HCT116 (cell line): Measurements from ENCODE around the gene OARD1.

Experiments
- EGR1 ChIP-seq: IDR thresholded peaks from 2 replicates; pipeline ENCODE4 v1.6.1; 2012; ENCODE audit warnings: low read depth
- EZH2 ChIP-seq: fragments of 200-600 bp; sonication (generic); IDR thresholded peaks from 2 replicates; pipeline ENCODE4 v1.6.1; 2017; ENCODE audit warnings: antibody characterized with exemption, mixed run types
- EZH2phosphoT487 ChIP-seq: fragments of 200-600 bp; IDR thresholded peaks from 2 replicates; pipeline ENCODE4 v1.6.1; 2018; ENCODE audit warnings: antibody characterized with exemption, borderline replicate concordance
- POLR2A ChIP-seq: IDR thresholded peaks from 2 replicates; pipeline ENCODE4 v1.7.0; 2011; ENCODE audit warnings: borderline replicate concordance; ENCODE audit not compliant: insufficient read depth, insufficient read length; ENCODE audit errors: extremely low read depth
- POLR2AphosphoS5 ChIP-seq: IDR thresholded peaks from 2 replicates; pipeline ENCODE4 v1.6.1; 2011; ENCODE audit warnings: mild to moderate bottlenecking, low read depth, low read length, moderate library complexity
- ZNF274 ChIP-seq: fragments of 200-500 bp; sonication (Bioruptor generic); IDR thresholded peaks from 2 replicates; pipeline ENCODE4 v1.6.1; 2014; ENCODE audit warnings: mild to moderate bottlenecking, low read depth, low read length, inconsistent platforms
- TF ChIP-seq, protein P1 (sequence below), 3 experiments: fragments of 200-600 bp in 1 of 3; sonication (generic) in 1 of 3; IDR thresholded peaks in 2 of 3; conservative IDR thresholded peaks in 1 of 3; 2 replicates each; pipeline ENCODE4 v1.5.1; 2012 to 2017; ENCODE audit warnings: low read depth in 2 of 3, low read length in 2 of 3, antibody characterized with exemption in 1 of 3, borderline replicate concordance in 1 of 3, control low read depth in 1 of 3, mild to moderate bottlenecking in 1 of 3, mixed read lengths in 1 of 3, mixed run types in 1 of 3, moderate library complexity in 1 of 3; ENCODE audit not compliant: insufficient read depth in 1 of 3
- TF ChIP-seq, protein P2 (sequence below): IDR thresholded peaks from 2 replicates; pipeline ENCODE4 v1.6.1; 2012; ENCODE audit warnings: low read depth

DNA sequence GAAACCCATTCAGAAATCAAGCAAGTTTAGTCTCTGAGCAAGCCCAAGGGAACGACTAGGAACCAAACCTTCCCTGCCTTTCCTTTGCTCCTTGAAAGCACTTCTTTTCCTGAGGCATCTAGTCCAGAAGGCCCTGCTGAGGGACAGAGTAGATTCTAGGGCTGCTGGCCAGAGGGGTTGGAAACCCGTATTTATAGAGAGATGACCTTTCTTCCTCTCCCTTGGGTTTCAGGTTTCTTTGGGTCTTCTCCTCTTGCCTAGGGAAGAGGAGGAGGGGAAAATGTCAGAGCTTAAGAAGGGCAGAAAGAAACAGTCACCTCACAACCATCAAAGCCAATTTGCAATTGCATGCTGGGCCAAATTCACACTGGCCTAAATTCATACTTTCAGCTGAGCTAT is 13.4 kb downstream of the OARD1 start:
- TF ChIP-seq, protein P1, sequence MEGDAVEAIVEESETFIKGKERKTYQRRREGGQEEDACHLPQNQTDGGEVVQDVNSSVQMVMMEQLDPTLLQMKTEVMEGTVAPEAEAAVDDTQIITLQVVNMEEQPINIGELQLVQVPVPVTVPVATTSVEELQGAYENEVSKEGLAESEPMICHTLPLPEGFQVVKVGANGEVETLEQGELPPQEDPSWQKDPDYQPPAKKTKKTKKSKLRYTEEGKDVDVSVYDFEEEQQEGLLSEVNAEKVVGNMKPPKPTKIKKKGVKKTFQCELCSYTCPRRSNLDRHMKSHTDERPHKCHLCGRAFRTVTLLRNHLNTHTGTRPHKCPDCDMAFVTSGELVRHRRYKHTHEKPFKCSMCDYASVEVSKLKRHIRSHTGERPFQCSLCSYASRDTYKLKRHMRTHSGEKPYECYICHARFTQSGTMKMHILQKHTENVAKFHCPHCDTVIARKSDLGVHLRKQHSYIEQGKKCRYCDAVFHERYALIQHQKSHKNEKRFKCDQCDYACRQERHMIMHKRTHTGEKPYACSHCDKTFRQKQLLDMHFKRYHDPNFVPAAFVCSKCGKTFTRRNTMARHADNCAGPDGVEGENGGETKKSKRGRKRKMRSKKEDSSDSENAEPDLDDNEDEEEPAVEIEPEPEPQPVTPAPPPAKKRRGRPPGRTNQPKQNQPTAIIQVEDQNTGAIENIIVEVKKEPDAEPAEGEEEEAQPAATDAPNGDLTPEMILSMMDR (IDR thresholded peaks at IDR 0.05 in 2 of 3, conservative IDR thresholded peaks at IDR 0.05 in 1 of 3; ENCODE audit: borderline replicate concordance in 1 of 3, insufficient read depth in 1 of 3, low read depth in 2 of 3, low read length in 2 of 3) = no peak
- TF ChIP-seq POLR2A (no peak), POLR2AphosphoS5 (no peak), EZH2phosphoT487 (no peak), EGR1 (no peak), EZH2 (no peak), ZNF274 (no peak)
- TF ChIP-seq, protein P2, sequence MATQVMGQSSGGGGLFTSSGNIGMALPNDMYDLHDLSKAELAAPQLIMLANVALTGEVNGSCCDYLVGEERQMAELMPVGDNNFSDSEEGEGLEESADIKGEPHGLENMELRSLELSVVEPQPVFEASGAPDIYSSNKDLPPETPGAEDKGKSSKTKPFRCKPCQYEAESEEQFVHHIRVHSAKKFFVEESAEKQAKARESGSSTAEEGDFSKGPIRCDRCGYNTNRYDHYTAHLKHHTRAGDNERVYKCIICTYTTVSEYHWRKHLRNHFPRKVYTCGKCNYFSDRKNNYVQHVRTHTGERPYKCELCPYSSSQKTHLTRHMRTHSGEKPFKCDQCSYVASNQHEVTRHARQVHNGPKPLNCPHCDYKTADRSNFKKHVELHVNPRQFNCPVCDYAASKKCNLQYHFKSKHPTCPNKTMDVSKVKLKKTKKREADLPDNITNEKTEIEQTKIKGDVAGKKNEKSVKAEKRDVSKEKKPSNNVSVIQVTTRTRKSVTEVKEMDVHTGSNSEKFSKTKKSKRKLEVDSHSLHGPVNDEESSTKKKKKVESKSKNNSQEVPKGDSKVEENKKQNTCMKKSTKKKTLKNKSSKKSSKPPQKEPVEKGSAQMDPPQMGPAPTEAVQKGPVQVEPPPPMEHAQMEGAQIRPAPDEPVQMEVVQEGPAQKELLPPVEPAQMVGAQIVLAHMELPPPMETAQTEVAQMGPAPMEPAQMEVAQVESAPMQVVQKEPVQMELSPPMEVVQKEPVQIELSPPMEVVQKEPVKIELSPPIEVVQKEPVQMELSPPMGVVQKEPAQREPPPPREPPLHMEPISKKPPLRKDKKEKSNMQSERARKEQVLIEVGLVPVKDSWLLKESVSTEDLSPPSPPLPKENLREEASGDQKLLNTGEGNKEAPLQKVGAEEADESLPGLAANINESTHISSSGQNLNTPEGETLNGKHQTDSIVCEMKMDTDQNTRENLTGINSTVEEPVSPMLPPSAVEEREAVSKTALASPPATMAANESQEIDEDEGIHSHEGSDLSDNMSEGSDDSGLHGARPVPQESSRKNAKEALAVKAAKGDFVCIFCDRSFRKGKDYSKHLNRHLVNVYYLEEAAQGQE = no peak
